ENCODE data around the gene SCAP. TPM values are rescaled to one million over a fixed set of nuclear protein-coding genes. Genes with fewer than 3 reads are reported as not detected.

Gene SCAP
- total and polyA plus RNA-seq, 4 donors: 44.1 to 91.8 (median 47.4) TPM

GRCh38 chr3:47429476-47430270 is 46.1 kb downstream of the SCAP start:
- 81 to 86% methylated on average over 9 of the region's 9 CpGs for WGBS, 2 donors
- H3K36me3 ChIP-seq (ENCODE audit: control insufficient read depth in 4 of 4, insufficient read depth in 4 of 4, low read length in 4 of 4): peaks cover 3 to 53% (median 20%) of the 10 kb centered on the region in 4 donors
- peak in 1 of 3 donors; percentile 20 for DNase-seq
- H3K9ac ChIP-seq (ENCODE audit: insufficient read depth in 1 of 2, low read length in 2 of 2): no peak overlapping the region
- H3K27ac ChIP-seq (ENCODE audit: low read depth in 1 of 2, low read length in 1 of 2): no peak overlapping the region
- no peak for ATAC-seq (ENCODE audit: insufficient read depth, low FRiP score)
- peaks cover 0 to 2% (median 0%) of the 10 kb centered on the region in 4 donors for H3K9me3 ChIP-seq (ENCODE audit: control insufficient read depth in 4 of 4, insufficient read depth in 3 of 4, low read length in 3 of 4)
- no peak overlapping the region for H3K4me3 ChIP-seq
- H3K4me1 ChIP-seq (ENCODE audit: control insufficient read depth in 5 of 5, insufficient read depth in 5 of 5, low read length in 5 of 5): no peaks in the 10 kb centered on the region
- no peaks in the 10 kb centered on the region for H3K27me3 ChIP-seq (ENCODE audit: control insufficient read depth in 3 of 3, insufficient read depth in 3 of 3, low read length in 2 of 3)
- no peak for TF ChIP-seq CTCF (IDR thresholded peaks at IDR 0.05; ENCODE audit: control extremely low read depth, extremely low read depth)

- H3K27ac ChIP-seq (ENCODE audit: low read depth in 1 of 2, low read length in 1 of 2): no peak overlapping the region
- no peak overlapping the region for H3K4me3 ChIP-seq
- ATAC-seq (ENCODE audit: insufficient read depth, low FRiP score) (no peak), DNase-seq (no peak)
- peaks cover 3 to 50% (median 15%) of the 10 kb centered on the region in 4 donors for H3K36me3 ChIP-seq (ENCODE audit: control insufficient read depth in 4 of 4, insufficient read depth in 4 of 4, low read length in 4 of 4)
- H3K9ac ChIP-seq (ENCODE audit: insufficient read depth in 1 of 2, low read length in 2 of 2): no peak overlapping the region
- TF ChIP-seq CTCF (IDR thresholded peaks at IDR 0.05; ENCODE audit: control extremely low read depth, extremely low read depth): no peak
- H3K27me3 ChIP-seq (ENCODE audit: control insufficient read depth in 3 of 3, insufficient read depth in 3 of 3, low read length in 2 of 3): no peaks in the 10 kb centered on the region
- 97 to 98% methylated on average over 6 of the region's 6 CpGs for WGBS, 2 donors
- H3K4me1 ChIP-seq (ENCODE audit: control insufficient read depth in 5 of 5, insufficient read depth in 5 of 5, low read length in 5 of 5): no peaks in the 10 kb centered on the region
- peaks cover 0 to 2% (median 0%) of the 10 kb centered on the region in 4 donors for H3K9me3 ChIP-seq (ENCODE audit: control insufficient read depth in 4 of 4, insufficient read depth in 3 of 4, low read length in 3 of 4)
These were observed 47.1 kb downstream of the SCAP start for GRCh38 chr3:47428662-47429061.

- Histone ChIP-seq H3K27me3 (ENCODE audit: control insufficient read depth in 3 of 3, insufficient read depth in 3 of 3, low read length in 2 of 3) (no peaks in the 10 kb centered on the region), H3K9ac (ENCODE audit: insufficient read depth in 1 of 2, low read length in 2 of 2) (no peak overlapping the region), H3K4me3 (no peak overlapping the region), H3K9me3 (ENCODE audit: control insufficient read depth in 4 of 4, insufficient read depth in 3 of 4, low read length in 3 of 4) (peaks cover 0 to 2% (median 0%) of the 10 kb centered on the region in 4 donors), H3K4me1 (ENCODE audit: control insufficient read depth in 5 of 5, insufficient read depth in 5 of 5, low read length in 5 of 5) (no peaks in the 10 kb centered on the region), H3K36me3 (ENCODE audit: control insufficient read depth in 4 of 4, insufficient read depth in 4 of 4, low read length in 4 of 4) (peaks cover 3 to 44% (median 12%) of the 10 kb centered on the region in 4 donors), H3K27ac (ENCODE audit: low read depth in 1 of 2, low read length in 1 of 2) (no peak overlapping the region)
- ATAC-seq (ENCODE audit: insufficient read depth, low FRiP score) (no peak), DNase-seq (no peak)
- no peak for TF ChIP-seq CTCF (IDR thresholded peaks at IDR 0.05; ENCODE audit: control extremely low read depth, extremely low read depth)
- WGBS, 2 donors: 92 to 93% methylated on average over 6 of the region's 6 CpGs
These were observed 47.9 kb downstream of the SCAP start for GRCh38 chr3:47427866-47428265.

Measured in lung (tissue), 12 donors.